H9 (cell line): ENCODE data around the gene NUDT14. TPM values are rescaled to one million over a fixed set of nuclear protein-coding genes. Genes with fewer than 3 reads are reported as not detected.

ENCODE experiments used
- DNase-seq: peaks from one replicate; pipeline ENCODE4 v3.0.0-alpha.2; 2017
- H2AFZ ChIP-seq: one replicate; pipeline ENCODE4 v1.6.1; 2013; ENCODE audit warnings: mild to moderate bottlenecking, low read length, control low read depth, moderate library complexity
- H2AK5ac ChIP-seq: 2 replicates; pipeline ENCODE4 v1.6.1; 2013; ENCODE audit warnings: low read length, control low read depth, mixed read lengths; ENCODE audit not compliant: insufficient read length
- H2BK120ac ChIP-seq: one replicate; pipeline ENCODE4 v1.6.1; 2013; ENCODE audit warnings: low read depth, mild to moderate bottlenecking, low read length, control low read depth, inconsistent platforms; ENCODE audit not compliant: poor library complexity, severe bottlenecking
- H2BK12ac ChIP-seq: 2 replicates; pipeline ENCODE4 v1.6.1; 2013; ENCODE audit warnings: low read length, control low read depth, mixed read lengths, low read depth; ENCODE audit not compliant: insufficient read length
- H2BK15ac ChIP-seq: 2 replicates; pipeline ENCODE4 v1.6.1; 2013; ENCODE audit warnings: low read depth, low read length, control low read depth
- H2BK20ac ChIP-seq: one replicate; pipeline ENCODE4 v1.6.1; 2013; ENCODE audit warnings: low read depth, mild to moderate bottlenecking, low read length, control low read depth, inconsistent platforms; ENCODE audit not compliant: poor library complexity, severe bottlenecking
- H2BK5ac ChIP-seq: 2 replicates; pipeline ENCODE4 v1.6.1; 2013; ENCODE audit warnings: low read length, control low read depth, mixed read lengths; ENCODE audit not compliant: insufficient read length
- H3K14ac ChIP-seq: 2 replicates; pipeline ENCODE4 v1.6.1; 2013; ENCODE audit warnings: low read length, control low read depth; ENCODE audit not compliant: insufficient read depth
- H3K18ac ChIP-seq: 2 replicates; pipeline ENCODE4 v1.6.1; 2013; ENCODE audit warnings: low read depth, mild to moderate bottlenecking, mixed read lengths, low read length, control low read depth; ENCODE audit not compliant: insufficient read length
- H3K23ac ChIP-seq: 2 replicates; pipeline ENCODE4 v1.6.1; 2013; ENCODE audit warnings: low read length, control low read depth, mixed read lengths, low read depth; ENCODE audit not compliant: insufficient read length
- H3K23me2 ChIP-seq: 2 replicates; pipeline ENCODE4 v1.6.1; 2013; ENCODE audit warnings: low read depth, mild to moderate bottlenecking, mixed read lengths, low read length, control low read depth; ENCODE audit not compliant: insufficient read length, poor library complexity, severe bottlenecking
- H3K27ac ChIP-seq: 2 replicates; pipeline ENCODE4 v1.5.1; 2013; ENCODE audit warnings: low read length, control low read depth, mixed read lengths, low read depth; ENCODE audit not compliant: insufficient read length
- H3K27me3 ChIP-seq: 2 replicates; pipeline ENCODE4 v1.6.1; 2013; ENCODE audit warnings: low read length, control low read depth, inconsistent platforms; ENCODE audit not compliant: insufficient read depth
- H3K4ac ChIP-seq: 2 replicates; pipeline ENCODE4 v1.6.1; 2013; ENCODE audit warnings: low read depth, mild to moderate bottlenecking, control low read depth, inconsistent platforms, low read length, moderate library complexity
- H3K4me1 ChIP-seq: 2 replicates; pipeline ENCODE4 v1.6.1; 2013; ENCODE audit warnings: low read length, control low read depth, inconsistent platforms; ENCODE audit not compliant: insufficient read depth
- H3K4me2 ChIP-seq: 2 replicates; pipeline ENCODE4 v1.6.1; 2013; ENCODE audit warnings: low read length, control low read depth, mixed read lengths; ENCODE audit not compliant: insufficient read length, insufficient read depth
- H3K56ac ChIP-seq: 2 replicates; pipeline ENCODE4 v1.6.1; 2013; ENCODE audit warnings: low read depth, mild to moderate bottlenecking, mixed read lengths, low read length, control low read depth; ENCODE audit not compliant: insufficient read length
- H3K79me1 ChIP-seq: 2 replicates; pipeline ENCODE4 v1.6.1; 2013; ENCODE audit warnings: low read depth, mild to moderate bottlenecking, moderate library complexity, low read length, control low read depth, inconsistent platforms; ENCODE audit not compliant: insufficient read depth, poor library complexity, severe bottlenecking
- H3K79me2 ChIP-seq: 2 replicates; pipeline ENCODE4 v1.6.1; 2013; ENCODE audit warnings: low read length, control low read depth, inconsistent platforms; ENCODE audit not compliant: insufficient read depth
- H3K9ac ChIP-seq: 2 replicates; pipeline ENCODE4 v1.6.1; 2013; ENCODE audit warnings: low read length, control low read depth, mixed read lengths; ENCODE audit not compliant: insufficient read length; ENCODE audit errors: extremely low read depth
- H3K9me3 ChIP-seq: one replicate; pipeline ENCODE4 v1.6.1; 2013; ENCODE audit warnings: low read depth, low read length, inconsistent platforms; ENCODE audit not compliant: control insufficient read depth
- H3T11ph ChIP-seq: one replicate; pipeline ENCODE4 v1.6.1; 2013; ENCODE audit warnings: mild to moderate bottlenecking, low read length, control low read depth, inconsistent platforms
- H4K20me1 ChIP-seq: one replicate; pipeline ENCODE4 v1.6.1; 2013; ENCODE audit not compliant: control insufficient read depth, insufficient read length, insufficient read depth
- H4K5ac ChIP-seq: 2 replicates; pipeline ENCODE4 v1.6.1; 2013; ENCODE audit warnings: low read depth, mild to moderate bottlenecking, mixed read lengths, low read length, control low read depth; ENCODE audit not compliant: insufficient read length
- H4K8ac ChIP-seq: replicated peaks from 2 replicates; pipeline ENCODE4 v1.6.1; 2013; ENCODE audit warnings: low read length, control low read depth, mixed read lengths, low read depth; ENCODE audit not compliant: insufficient read length
- H4K91ac ChIP-seq: 2 replicates; pipeline ENCODE4 v1.6.1; 2013; ENCODE audit warnings: low read depth, mild to moderate bottlenecking, moderate library complexity, mixed read lengths, low read length, control low read depth; ENCODE audit not compliant: insufficient read length
- H3K27ac Mint-ChIP-seq, 3 experiments: 2 replicates in 2 of 3; 3 replicates in 1 of 3; pipeline ENCODE4 v1.8.0; 2020 to 2021; ENCODE audit warnings: mixed read lengths in 3 of 3, mild to moderate bottlenecking in 1 of 3, moderate library complexity in 1 of 3
- H3K27me3 Mint-ChIP-seq: 2 replicates; pipeline ENCODE4 v1.8.0; 2021; ENCODE audit warnings: low read depth, mild to moderate bottlenecking, moderate library complexity, mixed read lengths
- H3K36me3 Mint-ChIP-seq, 3 experiments: 2 replicates in 2 of 3; 3 replicates in 1 of 3; pipeline ENCODE4 v1.8.0; 2020 to 2021; ENCODE audit warnings: low read depth in 3 of 3, mixed read lengths in 3 of 3; ENCODE audit not compliant: insufficient read depth in 1 of 3
- H3K4me1 Mint-ChIP-seq, 2 experiments: 2 replicates each; pipeline ENCODE4 v1.8.0; 2020; ENCODE audit warnings: mixed read lengths in 2 of 2
- H3K4me3 Mint-ChIP-seq, 2 experiments: 2 replicates in 1 of 2; 3 replicates in 1 of 2; pipeline ENCODE4 v1.8.0; 2020 to 2021; ENCODE audit warnings: mild to moderate bottlenecking in 2 of 2, mixed read lengths in 2 of 2, moderate library complexity in 1 of 2
- H3K9me3 Mint-ChIP-seq, 2 experiments: 2 replicates in 1 of 2; 3 replicates in 1 of 2; pipeline ENCODE4 v1.8.0; 2020; ENCODE audit warnings: mild to moderate bottlenecking in 2 of 2, mixed read lengths in 2 of 2, moderate library complexity in 1 of 2
- WGBS: extraction: QIAGEN DNeasy Blood & Tissue Kit; methylation state at CpG from one replicate; pipeline ENCODE4 v1.1.7; 2013; ENCODE audit warnings: missing lambda C conversion rate, low lambda C conversion rate, mixed read lengths; ENCODE audit not compliant: insufficient read length; ENCODE audit errors: extremely low coverage; 5-methylcytosine and 5-hydroxymethylcytosine counted together
- total RNA-seq: library from RNA; stranded (reverse); gene quantifications from 2 replicates; pipeline ENCODE4 v1.2.1, GENCODE V29; 2021
- TF ChIP-seq, protein P1 (sequence below): fragments of 200-600 bp; sonication (generic); conservative IDR thresholded peaks from 3 replicates; pipeline ENCODE4 v1.8.0; 2021; ENCODE audit warnings: antibody characterized with exemption, mild to moderate bottlenecking

Gene NUDT14
- total RNA-seq, 1 experiment from 2014 or later: 41.1 TPM

DNA sequence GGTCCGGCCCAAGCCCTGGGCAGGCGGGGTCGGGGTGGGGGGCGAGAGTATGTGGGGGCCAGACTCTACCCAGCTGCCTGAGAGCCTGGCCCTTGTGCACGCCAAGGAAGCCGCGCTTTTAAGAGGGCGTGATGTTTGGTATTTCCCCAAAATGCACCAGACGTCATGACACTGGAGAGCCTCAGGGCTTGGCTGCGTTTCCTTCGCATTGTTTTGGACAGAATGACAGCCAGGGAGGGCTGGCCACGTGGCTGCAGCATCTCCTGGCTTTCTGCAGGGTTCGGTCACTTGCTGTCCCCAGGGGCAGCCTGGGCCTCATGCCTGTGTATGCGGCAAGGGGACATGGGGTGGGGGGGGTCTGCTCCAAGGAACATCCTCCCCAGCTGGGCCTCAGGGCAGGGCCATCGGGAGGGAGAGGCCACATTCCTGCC is 16.1 kb upstream of the NUDT14 start:
- H2BK12ac ChIP-seq: no peak overlapping the region
- H3K56ac ChIP-seq: no peak overlapping the region
- H2BK120ac ChIP-seq: no peak overlapping the region
- H3K23me2 ChIP-seq: no peaks in the 10 kb centered on the region
- no peaks in the 10 kb centered on the region; the same call in 1 of the 2 replicates for H3K4me1 ChIP-seq
- no peak overlapping the region for H2BK20ac ChIP-seq
- no peak overlapping the region for H2AFZ ChIP-seq
- H4K91ac ChIP-seq: no peak overlapping the region
- H3K9ac ChIP-seq: no peak overlapping the region
- H3K23ac ChIP-seq: no peak overlapping the region
- no peaks in the 10 kb centered on the region; the same call in 1 of the 2 replicates for H3K27me3 ChIP-seq
- no peak overlapping the region for H2BK5ac ChIP-seq
- Mint-ChIP-seq H3K27ac (no peak overlapping the region), H3K4me3 (no peak overlapping the region), H3K9me3 (no peaks in the 10 kb centered on the region), H3K27me3 (peaks cover 45% of the 10 kb centered on the region), H3K4me1 (peaks cover 18% of the 10 kb centered on the region in 2 experiments), H3K36me3 (no peaks in the 10 kb centered on the region)
- TF ChIP-seq, protein P1, sequence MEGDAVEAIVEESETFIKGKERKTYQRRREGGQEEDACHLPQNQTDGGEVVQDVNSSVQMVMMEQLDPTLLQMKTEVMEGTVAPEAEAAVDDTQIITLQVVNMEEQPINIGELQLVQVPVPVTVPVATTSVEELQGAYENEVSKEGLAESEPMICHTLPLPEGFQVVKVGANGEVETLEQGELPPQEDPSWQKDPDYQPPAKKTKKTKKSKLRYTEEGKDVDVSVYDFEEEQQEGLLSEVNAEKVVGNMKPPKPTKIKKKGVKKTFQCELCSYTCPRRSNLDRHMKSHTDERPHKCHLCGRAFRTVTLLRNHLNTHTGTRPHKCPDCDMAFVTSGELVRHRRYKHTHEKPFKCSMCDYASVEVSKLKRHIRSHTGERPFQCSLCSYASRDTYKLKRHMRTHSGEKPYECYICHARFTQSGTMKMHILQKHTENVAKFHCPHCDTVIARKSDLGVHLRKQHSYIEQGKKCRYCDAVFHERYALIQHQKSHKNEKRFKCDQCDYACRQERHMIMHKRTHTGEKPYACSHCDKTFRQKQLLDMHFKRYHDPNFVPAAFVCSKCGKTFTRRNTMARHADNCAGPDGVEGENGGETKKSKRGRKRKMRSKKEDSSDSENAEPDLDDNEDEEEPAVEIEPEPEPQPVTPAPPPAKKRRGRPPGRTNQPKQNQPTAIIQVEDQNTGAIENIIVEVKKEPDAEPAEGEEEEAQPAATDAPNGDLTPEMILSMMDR: no peak
- no peaks in the 10 kb centered on the region for H3K79me1 ChIP-seq
- no peak overlapping the region for H3K4me2 ChIP-seq
- no peak overlapping the region for H2BK15ac ChIP-seq
- H3K18ac ChIP-seq: no peak overlapping the region
- WGBS: no CpG with 5 or more reads among the region's 15 CpGs
- no peak overlapping the region for H3K14ac ChIP-seq
- no peak overlapping the region for H3K27ac ChIP-seq
- H3K79me2 ChIP-seq: no peaks in the 10 kb centered on the region
- no peaks in the 10 kb centered on the region for H4K20me1 ChIP-seq
- H2AK5ac ChIP-seq: no peak overlapping the region
- no peak overlapping the region for H4K8ac ChIP-seq
- DNase-seq: no peak
- no peak overlapping the region for H3K4ac ChIP-seq
- no peaks in the 10 kb centered on the region for H3K9me3 ChIP-seq
- H4K5ac ChIP-seq: no peak overlapping the region
- no peak overlapping the region for H3T11ph ChIP-seq
